ENCODE results near the gene GALNS. TPM values are rescaled to one million over a fixed set of nuclear protein-coding genes. Genes with fewer than 3 reads are reported as not detected.

GALNS gene
- polyA plus RNA-seq, 1 donor from 2014 or later = 19.4 TPM

DNA sequence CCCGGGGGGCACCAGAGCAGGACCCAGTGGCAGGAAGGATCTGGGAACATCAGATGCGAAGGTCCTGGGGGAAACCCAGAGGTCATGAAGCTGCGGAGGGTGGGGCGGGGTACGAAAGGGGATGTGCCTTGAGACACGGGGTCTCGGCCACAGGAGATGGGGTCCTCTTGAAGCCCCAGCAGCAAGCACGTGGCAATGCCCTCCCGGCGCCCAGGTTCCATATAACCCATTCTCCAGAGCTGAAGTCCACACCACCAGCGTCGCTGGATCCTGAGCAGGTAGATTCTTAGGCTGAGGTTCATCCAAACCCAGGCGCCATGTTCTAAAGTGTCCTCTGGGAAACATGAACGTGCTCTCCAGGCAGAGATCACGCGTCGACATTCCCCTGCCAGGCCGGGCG lies 92.7 kb downstream of the GALNS start:
- no peaks in the 10 kb centered on the region for H3K9me3 ChIP-seq (ENCODE audit: low read length)
- no peaks in the 10 kb centered on the region for H3K9me2 ChIP-seq (ENCODE audit: insufficient read depth, low read length)
- no peak overlapping the region for H3K4me2 ChIP-seq (ENCODE audit: low read length)
- no peak overlapping the region for H3K27ac ChIP-seq (ENCODE audit: low read length)
- no peaks in the 10 kb centered on the region for H3K27me3 ChIP-seq (ENCODE audit: insufficient read depth, low read depth, low read length)
- no peaks in the 10 kb centered on the region for H3K79me2 ChIP-seq (replicated peaks; ENCODE audit: insufficient read depth, low read length)
- H3K36me3 ChIP-seq (ENCODE audit: insufficient read depth, low read length) = no peaks in the 10 kb centered on the region
- no peak for TF ChIP-seq EP300 (conservative IDR thresholded peaks at IDR 0.05; ENCODE audit: poor library complexity, severe bottlenecking)
- TF ChIP-seq MXI1 (conservative IDR thresholded peaks at IDR 0.05; ENCODE audit: poor library complexity, severe bottlenecking) = no peak
- no peak for TF ChIP-seq SMC3 (conservative IDR thresholded peaks at IDR 0.05; ENCODE audit: poor library complexity)
- no peak for TF ChIP-seq EZH2 (IDR thresholded peaks at IDR 0.05; ENCODE audit: borderline replicate concordance, insufficient read depth, low read length, poor library complexity, severe bottlenecking)
- H3K9ac ChIP-seq (ENCODE audit: low read length) = no peak overlapping the region
- no peaks in the 10 kb centered on the region for H4K20me1 ChIP-seq (ENCODE audit: insufficient read depth)
- H3F3A ChIP-seq (ENCODE audit: insufficient read depth, low read length, poor library complexity, severe bottlenecking) = no peaks in the 10 kb centered on the region
- no peak overlapping the region for H2AFZ ChIP-seq (ENCODE audit: low read depth, low read length)
- H3K4me3 ChIP-seq (ENCODE audit: low read length) = no peak overlapping the region

Other genes starting within 250 kb of the GALNS start
- 1.0 TPM in 1 of 2 replicates, not detected in the other for gene IL17C, start 218.4 kb downstream of the GALNS start, polyA plus RNA-seq
- gene CYBA, start 205.9 kb downstream of the GALNS start, polyA plus RNA-seq = 5.7 and 6.3 TPM in 2 replicates
- gene MVD, start 193.9 kb downstream of the GALNS start, polyA plus RNA-seq = 232 and 303 TPM in 2 replicates
- not detected in 2 replicates for gene SNAI3, start 170.4 kb downstream of the GALNS start, polyA plus RNA-seq
- 34.4 TPM in 2 replicates for gene RNF166, start 150.5 kb downstream of the GALNS start, polyA plus RNA-seq
- 26.3 and 26.8 TPM in 2 replicates for gene CTU2, start 150.4 kb downstream of the GALNS start, polyA plus RNA-seq
- gene PIEZO1, start 71.7 kb downstream of the GALNS start, polyA plus RNA-seq = not detected in 2 replicates
- 1.0 and 5.2 TPM in 2 replicates for gene CDT1, start 53.2 kb downstream of the GALNS start, polyA plus RNA-seq
- gene APRT, start 45.0 kb downstream of the GALNS start, polyA plus RNA-seq = 52.0 and 52.5 TPM in 2 replicates
- gene TRAPPC2L, start 180 bp upstream of the GALNS start, polyA plus RNA-seq = 56.8 and 70.2 TPM in 2 replicates
- gene PABPN1L, start 9.7 kb upstream of the GALNS start, polyA plus RNA-seq = 0.20 and 0.48 TPM in 2 replicates
- 0.74 and 2.1 TPM in 2 replicates for gene CBFA2T3, start 120.3 kb upstream of the GALNS start, polyA plus RNA-seq
- 20.8 and 37.0 TPM in 2 replicates for gene ACSF3, start 236.9 kb upstream of the GALNS start, polyA plus RNA-seq